BJ (cell line): ENCODE measurements around the gene FBXO10. TPM values are rescaled to one million over a fixed set of nuclear protein-coding genes. Genes with fewer than 3 reads are reported as not detected.
"Not testable (repeated sequence)": the region's sequence is repeated elsewhere in the genome, so short reads cannot be mapped to it uniquely, and the experiment has no call there.

Source experiments
- CTCF ChIA-PET: fragments of 350-600 bp; formaldehyde crosslinking; extraction: SDS; loops from one replicate; lab custom pipeline; 2021; ENCODE audit warnings: antibody characterized with exemption, inconsistent platforms; lab: Yijun Ruan, JAX
- POLR2A ChIA-PET: fragments of 300-600 bp; sonication (Branson Sonifier 250); formaldehyde crosslinking; extraction: SDS; loops from one replicate; lab custom pipeline; 2021; ENCODE audit warnings: antibody characterized with exemption; lab: Charles Lee
- DNase-seq: peaks from one replicate; pipeline ENCODE4 v3.0.0-alpha.2; 2011; ENCODE audit warnings: low read depth
- H3K27me3 ChIP-seq: 2 replicates; pipeline ENCODE4 v1.6.0; 2011; ENCODE audit warnings: low read length; ENCODE audit not compliant: control insufficient read depth, insufficient read depth
- H3K36me3 ChIP-seq: 2 replicates; pipeline ENCODE4 v1.5.1; 2011; ENCODE audit warnings: low read length; ENCODE audit not compliant: control insufficient read depth, insufficient read depth
- H3K4me3 ChIP-seq: 2 replicates; pipeline ENCODE4 v1.5.1; 2011; ENCODE audit warnings: low read depth, mild to moderate bottlenecking, control low read depth, low read length
- CTCF ChIP-seq: IDR thresholded peaks from 2 replicates; pipeline ENCODE4 v1.5.1; 2011; ENCODE audit warnings: low read depth, mild to moderate bottlenecking, control low read depth, inconsistent platforms, low read length, moderate library complexity; ENCODE audit not compliant: insufficient read depth
- polyA plus RNA-seq: library from polyadenylated mRNA; depleted of rRNA; stranded (reverse); fragments of >200 nt; gene quantifications from 2 replicates; pipeline ENCODE4 v1.2.3, GENCODE V29; 2011

Gene FBXO10
- polyA plus RNA-seq, 1 experiment: 13.3 TPM

DNA sequence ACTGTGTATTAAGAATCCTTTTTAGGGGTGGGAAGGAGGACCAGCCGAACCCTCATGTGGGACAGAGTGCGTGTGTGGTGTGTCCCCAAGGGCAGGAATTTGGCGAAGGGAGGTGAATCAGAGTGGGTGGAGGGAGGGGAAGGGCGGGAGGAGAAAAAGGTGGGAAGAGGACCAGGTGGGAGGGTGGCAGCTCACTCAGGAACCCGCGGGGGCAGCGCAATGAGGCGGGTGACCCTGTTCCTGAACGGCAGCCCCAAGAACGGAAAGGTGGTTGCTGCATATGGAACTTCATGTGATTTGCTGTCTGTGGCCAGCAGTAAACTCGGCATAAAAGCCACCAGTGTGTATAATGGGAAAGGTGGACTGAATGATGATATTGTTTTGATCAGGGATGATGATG is 99.2 kb downstream of the FBXO10 start:
- Histone ChIP-seq H3K27me3 (no peaks in the 10 kb centered on the region), H3K36me3 (no peaks in the 10 kb centered on the region), H3K4me3 (no peak overlapping the region)
- ChIA-PET CTCF (no interaction called here), POLR2A (no interaction called here)
- DNase-seq: no peak
- TF ChIP-seq CTCF: no peak

- no peaks in the 10 kb centered on the region for H3K36me3 ChIP-seq
- H3K27me3 ChIP-seq: no peaks in the 10 kb centered on the region
- no peak for DNase-seq
- POLR2A ChIA-PET: no interaction called here
- H3K4me3 ChIP-seq: no peak overlapping the region
- CTCF ChIA-PET: no interaction called here
- no peak for TF ChIP-seq CTCF
These were observed 101.7 kb downstream of the FBXO10 start for GRCh38 chr9:37474438-37474837.

DNA sequence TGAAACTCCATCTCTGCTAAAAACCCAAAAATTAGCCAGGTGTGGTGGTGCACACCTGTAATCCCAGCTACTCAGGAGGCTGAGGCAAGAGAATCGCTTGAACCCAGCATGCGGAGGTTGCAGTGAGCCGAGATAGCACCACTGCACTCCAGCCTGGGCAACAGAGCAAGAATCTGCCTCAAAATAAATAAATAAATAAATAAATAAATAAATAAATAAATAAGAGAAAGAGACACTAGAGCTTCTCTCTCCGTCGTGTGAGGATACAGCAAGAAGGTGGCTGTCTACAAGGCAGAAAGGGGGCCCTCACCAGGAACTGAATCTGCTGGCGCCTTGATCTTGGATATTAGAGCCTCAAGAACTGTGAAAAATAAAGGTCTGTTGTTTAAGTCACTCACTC is 102.2 kb downstream of the FBXO10 start:
- H3K27me3 ChIP-seq, H3K36me3 ChIP-seq, H3K4me3 ChIP-seq, DNase-seq, POLR2A ChIA-PET: not testable (repeated sequence)
- CTCF ChIA-PET: interaction anchor here (0.9 to 1.1 kb wide), 2 partner anchors 8 to 71 kb away, joined by 3 to 4 read pairs; no protein-coding TSS in a partner anchor

DNA sequence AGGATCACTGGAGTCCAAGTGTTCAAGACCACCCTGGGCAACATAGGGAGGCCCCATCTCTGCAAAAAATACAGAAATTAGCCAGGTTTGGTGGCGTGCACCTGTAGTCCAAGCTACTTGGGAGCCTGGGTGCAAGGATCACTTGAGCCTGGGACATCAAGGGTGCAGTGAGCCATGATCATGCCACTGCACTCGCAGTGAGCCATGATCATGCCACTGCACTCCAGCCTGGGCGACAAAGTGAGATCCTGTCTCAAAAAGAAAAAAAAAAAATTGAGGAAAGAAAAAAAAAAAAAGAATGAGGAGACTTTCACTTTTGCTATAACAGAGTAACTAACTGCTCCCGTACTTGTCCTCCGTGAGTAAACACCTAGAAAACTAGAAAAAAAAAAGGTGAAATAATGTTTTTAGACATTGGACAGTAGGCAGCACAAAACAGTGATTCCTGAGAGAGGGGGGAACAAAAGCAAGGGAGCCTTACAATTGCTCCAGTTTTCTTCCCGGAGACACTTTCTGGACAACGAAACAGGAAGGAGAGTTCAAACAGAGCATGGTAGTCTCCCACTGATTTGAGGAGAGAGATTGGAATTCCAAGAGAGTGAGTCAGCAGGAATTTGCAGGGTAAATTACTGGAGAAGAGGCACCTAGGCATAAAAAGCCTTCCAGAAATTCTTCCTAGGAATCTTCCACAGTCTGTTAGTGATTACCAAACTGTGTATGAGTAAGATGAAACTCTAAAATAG is 104.1 kb downstream of the FBXO10 start:
- POLR2A ChIA-PET: no interaction called here

GRCh38 chr9:37468620-37469019 is 107.6 kb downstream of the FBXO10 start:
- no peaks in the 10 kb centered on the region for H3K27me3 ChIP-seq
- CTCF ChIA-PET: interaction anchor here (0.6 kb wide), 1 partner anchor 125 kb away, joined by 3 read pairs; no protein-coding TSS in a partner anchor
- H3K36me3 ChIP-seq: no peaks in the 10 kb centered on the region
- TF ChIP-seq CTCF: no peak
- DNase-seq: no peak
- no peak overlapping the region for H3K4me3 ChIP-seq
- POLR2A ChIA-PET: no interaction called here

More for the DNA sequence above, 104.1 kb downstream of the FBXO10 start:
- Histone ChIP-seq H3K36me3 (no peaks in the 10 kb centered on the region), H3K4me3 (peak overlapping the region; percentile 32), H3K27me3 (no peaks in the 10 kb centered on the region)
- peak; percentile 91 for DNase-seq
- CTCF ChIA-PET: no interaction called here
- no peak for TF ChIP-seq CTCF

DNA sequence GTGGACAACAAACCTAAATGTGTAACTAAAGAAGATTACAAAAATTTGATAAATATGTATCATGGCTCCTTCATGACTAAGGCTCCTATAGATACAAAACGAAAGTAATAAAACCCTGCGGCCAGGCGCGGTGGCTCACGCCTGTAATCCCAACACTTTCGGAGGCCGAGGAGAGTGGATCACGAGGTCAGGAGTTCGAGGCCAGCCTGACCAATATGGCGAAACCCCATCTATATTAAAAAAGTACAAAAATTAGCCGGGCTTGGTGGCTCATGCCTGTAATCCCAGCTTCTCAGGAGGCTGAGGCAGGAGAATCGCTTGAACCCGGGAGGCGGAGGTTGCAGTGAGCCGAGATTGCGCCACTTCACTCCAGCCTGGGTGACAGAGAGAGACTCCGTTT is 108.7 kb downstream of the FBXO10 start:
- H3K27me3 ChIP-seq, H3K4me3 ChIP-seq, POLR2A ChIA-PET, DNase-seq, H3K36me3 ChIP-seq, CTCF ChIA-PET: not testable (repeated sequence)
